A549 (cell line): ENCODE data around the gene ZSWIM5.

ENCODE experiments used
- CTCF ChIP-seq: fragments of >200 bp; sonication (Bioruptor Twin); formaldehyde crosslinking; IDR thresholded peaks from 3 replicates; pipeline ENCODE4 v1.5.1; 2016
- ESRRA ChIP-seq: fragments of 150-350 bp; IDR thresholded peaks from 2 replicates; pipeline ENCODE4 v1.6.1; 2014; ENCODE audit warnings: mild to moderate bottlenecking, low read length, borderline replicate concordance
- POLR2A ChIP-seq: IDR thresholded peaks from 2 replicates; pipeline ENCODE4 v1.6.1; 2012; ENCODE audit warnings: mild to moderate bottlenecking, low read length
- RAD21 ChIP-seq, 2 experiments: fragments of >200 bp in 1 of 2; sonication (Bioruptor Twin) in 1 of 2; formaldehyde crosslinking in 1 of 2; IDR thresholded peaks in 1 of 2; conservative IDR thresholded peaks in 1 of 2; 2 replicates in 1 of 2; 3 replicates in 1 of 2; pipeline ENCODE4 v1.6.1; 2012 to 2018; ENCODE audit warnings: inconsistent platforms in 1 of 2
- ZC3H11A ChIP-seq: fragments of 450-650 bp; IDR thresholded peaks from 2 replicates; pipeline ENCODE4 v1.6.1; 2014; ENCODE audit warnings: antibody characterized with exemption, mild to moderate bottlenecking

- TF ChIP-seq RAD21 (conservative IDR thresholded peaks at IDR 0.05 in 1 of 2, IDR thresholded peaks at IDR 0.05 in 1 of 2) (peak in 1 of 2 experiments; percentile 17; a peak in 1 of 5 replicates), ESRRA (no peak), POLR2A (no peak), CTCF (no peak), ZC3H11A (no peak)
Observed at GRCh38 chr1:45065083-45065482, 141.3 kb downstream of the ZSWIM5 start.
